Gastroesophageal sphincter (tissue), 3 donors: ENCODE results near the gene CRIM1.

Experiments used
- CTCF ChIP-seq, 4 experiments: fragments of 200-600 bp in 2 of 4; fragments of 450-650 bp in 2 of 4; sonication (generic) in 1 of 4; IDR thresholded peaks; one replicate each; pipeline ENCODE4 v1.5.1; 2017 to 2019; ENCODE audit warnings: antibody characterized with exemption in 4 of 4, mild to moderate bottlenecking in 2 of 4, moderate library complexity in 2 of 4
- EP300 ChIP-seq: sonication (generic); formaldehyde crosslinking; IDR thresholded peaks from one replicate; pipeline ENCODE4 v1.6.1; 2017; ENCODE audit warnings: antibody characterized with exemption, mild to moderate bottlenecking
- POLR2A ChIP-seq, 2 donors: fragments of 450-650 bp; IDR thresholded peaks; one replicate each; pipeline ENCODE4 v1.6.1; 2017; ENCODE audit warnings: antibody characterized with exemption in 2 of 2, mild to moderate bottlenecking in 2 of 2, moderate library complexity in 1 of 2
- POLR2AphosphoS5 ChIP-seq: sonication (generic); formaldehyde crosslinking; IDR thresholded peaks from one replicate; pipeline ENCODE4 v1.6.1; 2017; ENCODE audit warnings: antibody characterized with exemption

- TF ChIP-seq POLR2A (IDR thresholded peaks at IDR 0.05) (no peak), CTCF (IDR thresholded peaks at IDR 0.05) (no peak), POLR2AphosphoS5 (no peak), EP300 (no peak)
Measured at GRCh38 chr2:36337354-36337753, 18.2 kb upstream of the CRIM1 start.
